ENCODE measurements around the gene PSMA2. TPM values are rescaled to one million over a fixed set of nuclear protein-coding genes. Genes with fewer than 3 reads are reported as not detected.
A peak's percentile ranks its signal among the peaks of the same experiment; 100 is the strongest.

The PSMA2 gene
- total RNA-seq, 4 donors from 2014 or later: 42.2 to 71.2 (median 63.8) TPM

DNA sequence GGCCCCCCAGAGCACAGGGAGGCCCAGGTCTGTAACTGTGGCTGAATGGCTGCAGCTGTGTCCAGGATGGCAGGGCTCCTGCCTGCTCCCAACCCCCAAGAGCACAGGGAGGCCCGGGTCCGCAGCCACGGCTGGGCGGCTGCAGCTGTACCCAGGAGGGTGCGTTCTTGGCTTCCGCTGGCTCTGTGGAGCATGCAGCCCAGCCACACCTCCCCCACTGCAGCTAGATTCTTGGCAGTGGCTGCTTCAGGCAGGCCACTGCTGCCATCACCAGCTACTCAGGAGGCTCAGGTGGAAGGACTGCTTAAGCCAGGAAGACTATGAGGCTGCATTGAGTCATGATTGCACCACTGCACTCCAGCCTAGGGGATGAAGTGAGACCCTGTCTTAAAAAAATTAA is 48.0 kb downstream of the PSMA2 start:
- intact Hi-C loops (cut with DNase I): no loop called here
- Histone ChIP-seq H3K4me1 (peaks cover 17 to 19% of the 10 kb centered on the region in 2 donors), H3K27ac (peak overlapping the region in 2 of 3 donors; percentile 15 to 46), H3K36me3 (no peaks in the 10 kb centered on the region), H3K9me3 (no peaks in the 10 kb centered on the region), H3K27me3 (no peaks in the 10 kb centered on the region), H3K4me3 (replicated peaks in 1 of 3) (no peak overlapping the region)
- no peak for TF ChIP-seq POLR2A (IDR thresholded peaks at IDR 0.05)
- TF ChIP-seq, protein P1, sequence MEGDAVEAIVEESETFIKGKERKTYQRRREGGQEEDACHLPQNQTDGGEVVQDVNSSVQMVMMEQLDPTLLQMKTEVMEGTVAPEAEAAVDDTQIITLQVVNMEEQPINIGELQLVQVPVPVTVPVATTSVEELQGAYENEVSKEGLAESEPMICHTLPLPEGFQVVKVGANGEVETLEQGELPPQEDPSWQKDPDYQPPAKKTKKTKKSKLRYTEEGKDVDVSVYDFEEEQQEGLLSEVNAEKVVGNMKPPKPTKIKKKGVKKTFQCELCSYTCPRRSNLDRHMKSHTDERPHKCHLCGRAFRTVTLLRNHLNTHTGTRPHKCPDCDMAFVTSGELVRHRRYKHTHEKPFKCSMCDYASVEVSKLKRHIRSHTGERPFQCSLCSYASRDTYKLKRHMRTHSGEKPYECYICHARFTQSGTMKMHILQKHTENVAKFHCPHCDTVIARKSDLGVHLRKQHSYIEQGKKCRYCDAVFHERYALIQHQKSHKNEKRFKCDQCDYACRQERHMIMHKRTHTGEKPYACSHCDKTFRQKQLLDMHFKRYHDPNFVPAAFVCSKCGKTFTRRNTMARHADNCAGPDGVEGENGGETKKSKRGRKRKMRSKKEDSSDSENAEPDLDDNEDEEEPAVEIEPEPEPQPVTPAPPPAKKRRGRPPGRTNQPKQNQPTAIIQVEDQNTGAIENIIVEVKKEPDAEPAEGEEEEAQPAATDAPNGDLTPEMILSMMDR (IDR thresholded peaks at IDR 0.05): no peak
- DNase-seq: peak; percentile 94 to 96
- WGBS, 2 donors: 57% methylated on average over 6 of the region's 6 CpGs; no CpG with 5 or more reads in 1 of the 2 donors

DNA sequence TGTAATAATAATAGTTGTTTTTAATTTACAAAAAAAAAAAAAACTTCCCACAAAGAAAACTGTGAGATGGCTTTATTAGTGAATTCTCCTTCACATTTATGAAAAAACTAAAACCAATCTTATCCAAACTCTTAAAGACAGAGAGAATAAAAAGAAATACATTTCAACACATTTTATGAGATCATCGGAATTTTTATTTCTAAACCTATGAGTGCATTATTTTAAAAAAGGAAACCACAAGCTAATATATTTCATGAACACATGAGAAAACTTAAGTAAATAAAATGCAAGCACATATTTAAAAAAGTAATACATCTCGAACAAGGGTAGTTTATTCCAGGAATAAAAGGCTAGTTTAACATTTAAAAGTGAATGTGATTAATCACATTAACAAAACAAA is 51.6 kb downstream of the PSMA2 start:
- WGBS, 2 donors: 87 to 89% methylated on average over 2 of the region's 2 CpGs
- Histone ChIP-seq H3K9me3 (no peaks in the 10 kb centered on the region), H3K27ac (no peak overlapping the region), H3K4me1 (peaks cover 8% of the 10 kb centered on the region in 2 donors), H3K36me3 (no peaks in the 10 kb centered on the region), H3K4me3 (replicated peaks in 1 of 3) (no peak overlapping the region), H3K27me3 (no peaks in the 10 kb centered on the region)
- intact Hi-C loops (cut with DNase I): no loop called here
- DNase-seq: no peak
- TF ChIP-seq, protein P1 (IDR thresholded peaks at IDR 0.05): no peak
- no peak for TF ChIP-seq POLR2A (IDR thresholded peaks at IDR 0.05)

DNA sequence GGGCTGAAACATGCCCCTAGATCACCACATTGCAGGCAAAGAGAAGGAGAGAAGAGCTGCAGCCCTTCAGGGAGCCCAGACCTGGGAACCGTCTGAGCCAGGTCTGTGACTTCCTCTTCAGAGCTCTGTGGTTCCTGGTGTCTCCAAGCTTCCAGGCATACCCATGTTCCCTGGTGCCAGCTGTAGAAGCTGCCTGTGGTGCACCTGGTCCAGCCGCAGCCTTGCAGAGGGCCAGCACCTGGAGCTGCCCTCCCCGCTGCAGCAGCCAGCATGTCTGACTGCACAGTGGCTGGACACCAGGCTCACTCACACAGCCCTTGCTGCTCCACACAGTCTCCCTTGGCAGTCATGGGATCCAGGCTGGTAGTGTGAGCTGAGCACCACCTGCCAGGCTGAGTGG is 53.7 kb downstream of the PSMA2 start:
- no peaks in the 10 kb centered on the region for H3K27me3 ChIP-seq
- 71 to 93% methylated on average over 1 to 3 of the region's 3 CpGs for WGBS, 2 donors
- no peaks in the 10 kb centered on the region for H3K36me3 ChIP-seq
- intact Hi-C loops (cut with DNase I): no loop called here
- no peak overlapping the region for H3K4me3 ChIP-seq (replicated peaks in 1 of 3)
- H3K4me1 ChIP-seq: no peaks in the 10 kb centered on the region
- TF ChIP-seq POLR2A (IDR thresholded peaks at IDR 0.05): no peak
- TF ChIP-seq, protein P1 (IDR thresholded peaks at IDR 0.05): no peak
- no peak for DNase-seq
- H3K9me3 ChIP-seq: no peaks in the 10 kb centered on the region
- no peak overlapping the region for H3K27ac ChIP-seq

DNA sequence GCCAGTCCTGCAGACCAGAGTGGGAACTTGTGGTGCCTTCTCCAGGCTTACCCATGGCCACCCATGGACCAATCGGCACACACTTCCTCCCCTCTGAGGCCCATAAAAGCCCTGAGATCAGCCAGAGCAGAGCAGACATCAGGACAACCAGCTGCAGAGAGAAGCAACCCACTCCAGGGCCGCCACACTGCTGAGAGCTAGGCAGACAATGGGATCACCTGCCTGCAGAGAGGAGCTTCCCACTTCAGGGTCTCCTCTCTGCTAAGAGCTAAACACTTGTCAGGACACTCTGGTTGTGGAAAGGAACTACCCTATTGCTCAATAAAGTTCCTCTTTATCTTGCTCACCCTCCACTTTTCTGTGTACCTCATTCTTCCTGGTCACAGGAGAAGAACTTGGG is 54.1 kb downstream of the PSMA2 start:
- Histone ChIP-seq H3K27ac (no peak overlapping the region), H3K4me3 (replicated peaks in 1 of 3) (no peak overlapping the region), H3K4me1 (no peaks in the 10 kb centered on the region), H3K36me3 (no peaks in the 10 kb centered on the region), H3K9me3 (no peaks in the 10 kb centered on the region), H3K27me3 (no peaks in the 10 kb centered on the region)
- no peak for DNase-seq
- TF ChIP-seq, protein P1 (IDR thresholded peaks at IDR 0.05): no peak
- no peak for TF ChIP-seq POLR2A (IDR thresholded peaks at IDR 0.05)
- WGBS, 2 donors: 86 to 89% methylated on average over 1 to 2 of the region's 2 CpGs
- intact Hi-C loops (cut with DNase I): no loop called here

DNA sequence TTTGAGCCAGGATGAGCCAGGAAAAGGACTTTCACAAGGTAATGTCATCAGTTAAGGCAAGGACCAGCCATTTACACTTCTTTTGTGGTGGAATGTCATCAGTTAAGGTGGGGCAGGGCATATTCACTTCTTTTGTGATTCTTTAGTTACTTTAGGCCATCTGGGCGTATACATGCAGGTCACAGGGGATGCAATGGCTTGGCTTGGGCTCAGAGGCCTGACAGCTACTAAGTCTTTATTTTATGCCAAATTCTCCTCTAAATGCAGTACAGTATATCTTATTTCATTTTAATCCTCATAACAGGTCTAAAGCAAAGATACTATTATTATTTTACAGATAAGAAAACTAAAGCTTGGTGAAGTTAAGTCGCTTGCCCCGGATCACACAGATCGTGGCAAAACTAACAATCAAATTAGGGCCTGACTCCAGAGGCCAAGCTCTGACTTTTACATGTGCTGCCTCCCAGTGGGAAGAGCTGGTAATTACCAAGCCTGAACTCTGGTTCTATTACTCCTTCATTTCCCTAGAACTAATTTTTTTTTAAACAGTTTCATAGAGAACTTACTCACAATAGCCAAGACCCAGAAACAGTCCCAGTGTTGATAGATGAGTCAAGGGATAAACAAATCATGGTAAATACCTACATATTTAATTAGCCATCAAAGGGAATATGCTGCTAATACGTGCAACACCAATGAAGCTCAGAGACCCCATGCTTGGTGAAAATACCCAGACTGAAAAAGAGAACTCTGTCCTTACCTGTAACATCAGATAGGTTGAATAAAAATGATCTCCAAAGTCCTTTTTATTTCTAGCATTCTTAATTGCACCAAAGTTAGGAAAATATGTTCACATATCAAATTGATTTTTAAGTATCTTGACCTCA is 55.5 kb downstream of the PSMA2 start:
- peak; percentile 66 to 74 for DNase-seq
- Histone ChIP-seq H3K36me3 (no peaks in the 10 kb centered on the region), H3K27ac (no peak overlapping the region), H3K4me3 (replicated peaks in 1 of 3) (no peak overlapping the region), H3K4me1 (no peaks in the 10 kb centered on the region), H3K27me3 (no peaks in the 10 kb centered on the region), H3K9me3 (no peaks in the 10 kb centered on the region)
- intact Hi-C loops (cut with DNase I): no loop called here
- 34 to 42% methylated on average over 5 of the region's 5 CpGs for WGBS, 2 donors
- no peak for TF ChIP-seq POLR2A (IDR thresholded peaks at IDR 0.05)
- TF ChIP-seq, protein P1 (IDR thresholded peaks at IDR 0.05): peak; percentile 64 to 82 (median 80)
